ENCODE results near the gene PLCZ1. TPM values are rescaled to one million over a fixed set of nuclear protein-coding genes. Genes with fewer than 3 reads are reported as not detected.

The PLCZ1 gene
- total RNA-seq, 1 donor from 2014 or later = not detected

DNA sequence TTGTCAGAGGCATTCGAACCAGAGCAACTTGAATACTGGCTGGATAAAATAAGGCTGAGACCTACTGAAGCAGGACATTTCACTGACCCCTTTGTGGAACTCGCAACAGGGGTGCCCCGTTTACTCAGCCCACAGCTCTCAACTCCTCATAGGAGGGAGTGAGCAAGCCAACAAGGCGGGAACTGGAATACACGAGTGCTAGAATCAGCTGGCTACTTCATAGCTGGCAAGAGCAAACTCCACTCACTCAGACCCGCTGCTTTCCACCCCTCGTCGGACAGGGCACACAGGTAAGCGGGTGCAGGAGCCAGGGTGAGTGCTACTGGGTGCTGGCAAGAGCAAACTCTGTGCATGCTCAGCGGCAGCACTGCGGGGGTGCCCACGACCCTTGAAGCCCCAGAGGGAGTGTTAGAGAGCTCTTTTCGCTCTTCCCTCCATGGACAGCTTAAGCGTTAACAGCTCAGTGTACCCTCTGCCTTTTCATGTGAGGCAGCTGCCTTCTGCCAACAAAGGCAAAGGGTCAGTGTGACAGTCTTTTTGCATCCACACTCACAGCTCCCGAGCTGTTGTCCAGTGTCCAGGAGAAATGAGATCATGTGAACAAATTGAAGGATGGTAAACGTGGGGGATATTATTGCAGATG lies 15.8 kb upstream of the PLCZ1 start:
- H3K9me3 ChIP-seq = no peaks in the 10 kb centered on the region
- DNase-seq (ENCODE audit: low spot score in 2 of 2) = no peak
- H3K36me3 ChIP-seq = no peaks in the 10 kb centered on the region
- H3K4me1 ChIP-seq = no peaks in the 10 kb centered on the region
- H3K4me3 ChIP-seq = no peak overlapping the region
- TF ChIP-seq, protein P1, sequence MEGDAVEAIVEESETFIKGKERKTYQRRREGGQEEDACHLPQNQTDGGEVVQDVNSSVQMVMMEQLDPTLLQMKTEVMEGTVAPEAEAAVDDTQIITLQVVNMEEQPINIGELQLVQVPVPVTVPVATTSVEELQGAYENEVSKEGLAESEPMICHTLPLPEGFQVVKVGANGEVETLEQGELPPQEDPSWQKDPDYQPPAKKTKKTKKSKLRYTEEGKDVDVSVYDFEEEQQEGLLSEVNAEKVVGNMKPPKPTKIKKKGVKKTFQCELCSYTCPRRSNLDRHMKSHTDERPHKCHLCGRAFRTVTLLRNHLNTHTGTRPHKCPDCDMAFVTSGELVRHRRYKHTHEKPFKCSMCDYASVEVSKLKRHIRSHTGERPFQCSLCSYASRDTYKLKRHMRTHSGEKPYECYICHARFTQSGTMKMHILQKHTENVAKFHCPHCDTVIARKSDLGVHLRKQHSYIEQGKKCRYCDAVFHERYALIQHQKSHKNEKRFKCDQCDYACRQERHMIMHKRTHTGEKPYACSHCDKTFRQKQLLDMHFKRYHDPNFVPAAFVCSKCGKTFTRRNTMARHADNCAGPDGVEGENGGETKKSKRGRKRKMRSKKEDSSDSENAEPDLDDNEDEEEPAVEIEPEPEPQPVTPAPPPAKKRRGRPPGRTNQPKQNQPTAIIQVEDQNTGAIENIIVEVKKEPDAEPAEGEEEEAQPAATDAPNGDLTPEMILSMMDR (IDR thresholded peaks at IDR 0.05) = no peak
- intact Hi-C loops (cut with DNase I) = no loop called here
- H3K27ac ChIP-seq = no peak overlapping the region
- H3K27me3 ChIP-seq = no peaks in the 10 kb centered on the region

DNA sequence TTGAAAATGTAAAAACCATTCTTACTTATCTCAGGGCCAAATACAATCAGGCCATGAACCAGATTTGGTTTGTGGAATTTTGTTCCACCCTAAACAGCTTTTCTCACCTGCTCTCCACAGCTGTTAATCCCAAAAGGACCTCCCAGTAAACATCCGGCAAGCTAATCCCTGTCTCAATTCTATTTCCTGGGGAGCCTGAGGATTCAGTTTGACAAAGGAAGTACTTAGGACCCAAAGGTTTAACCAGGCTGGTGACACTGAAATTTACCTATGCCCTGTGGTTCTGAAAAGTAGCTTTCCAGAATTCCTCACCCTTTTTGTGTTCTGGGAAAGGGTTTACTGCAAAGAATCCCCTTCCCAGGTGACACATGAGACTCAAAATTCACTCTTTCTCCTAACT lies 15.1 kb upstream of the PLCZ1 start:
- Histone ChIP-seq H3K36me3 (no peaks in the 10 kb centered on the region), H3K4me3 (no peak overlapping the region), H3K27ac (no peak overlapping the region), H3K9me3 (no peaks in the 10 kb centered on the region), H3K27me3 (no peaks in the 10 kb centered on the region), H3K4me1 (no peaks in the 10 kb centered on the region)
- TF ChIP-seq, protein P1 (IDR thresholded peaks at IDR 0.05) = no peak
- intact Hi-C loops (cut with DNase I) = no loop called here
- no peak for DNase-seq (ENCODE audit: low spot score in 2 of 2)

DNA sequence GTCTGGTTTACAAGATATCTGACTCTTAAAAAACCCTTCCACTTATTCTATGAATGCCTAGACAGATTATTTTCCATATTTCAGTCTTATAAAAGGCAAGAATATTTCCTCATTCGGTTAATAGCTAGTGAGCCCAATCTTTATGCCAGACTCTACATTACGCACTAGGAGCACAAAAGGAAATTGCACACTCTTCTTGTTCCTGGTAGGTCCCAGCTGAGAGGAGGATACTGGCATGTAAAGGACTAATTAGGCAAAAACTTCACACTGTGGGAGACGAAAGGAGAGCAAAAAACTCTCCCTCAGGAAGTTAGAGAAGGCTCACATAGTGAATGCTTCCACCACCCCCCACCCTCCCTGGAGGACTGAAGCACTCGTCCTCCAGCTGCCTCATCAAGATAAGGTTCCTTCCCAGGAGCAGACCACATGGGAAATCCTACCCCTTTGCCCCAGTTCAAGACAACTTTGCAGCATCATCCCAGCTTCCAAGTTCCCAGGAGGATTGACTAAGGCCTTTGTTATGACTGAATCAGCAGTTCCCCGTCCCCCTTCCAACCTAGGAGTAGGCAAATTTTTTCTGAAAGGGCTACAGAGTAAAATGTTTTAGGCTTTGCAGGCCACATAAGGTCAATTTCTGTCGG lies 14.6 kb upstream of the PLCZ1 start:
- H3K4me1 ChIP-seq = no peaks in the 10 kb centered on the region
- DNase-seq (ENCODE audit: low spot score in 2 of 2) = no peak
- H3K27ac ChIP-seq = no peak overlapping the region
- intact Hi-C loops (cut with DNase I) = no loop called here
- no peaks in the 10 kb centered on the region for H3K27me3 ChIP-seq
- H3K36me3 ChIP-seq = no peaks in the 10 kb centered on the region
- H3K9me3 ChIP-seq = no peaks in the 10 kb centered on the region
- H3K4me3 ChIP-seq = no peak overlapping the region
- TF ChIP-seq, protein P1 (IDR thresholded peaks at IDR 0.05) = no peak

DNA sequence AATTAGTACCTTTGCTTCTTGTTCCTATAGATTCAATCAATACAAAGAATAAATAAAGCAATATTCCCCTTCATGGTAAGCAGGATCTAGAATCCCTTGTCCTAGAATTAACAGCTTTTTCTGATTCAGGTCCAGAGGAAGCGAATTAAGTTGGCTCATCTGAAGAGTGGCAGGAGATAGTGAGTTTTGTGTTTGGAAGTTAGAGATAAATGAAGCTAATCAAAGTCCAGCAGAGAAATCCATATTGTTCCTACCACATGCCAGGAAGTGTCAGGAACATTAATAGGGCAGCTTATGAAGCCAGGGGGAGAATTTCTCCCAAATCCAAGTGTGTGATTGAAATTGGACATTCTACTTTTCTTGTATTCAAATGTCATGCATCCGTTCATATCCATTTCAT lies 14.1 kb upstream of the PLCZ1 start:
- Histone ChIP-seq H3K36me3 (no peaks in the 10 kb centered on the region), H3K27me3 (no peaks in the 10 kb centered on the region), H3K27ac (no peak overlapping the region), H3K4me1 (no peaks in the 10 kb centered on the region), H3K4me3 (no peak overlapping the region), H3K9me3 (no peaks in the 10 kb centered on the region)
- DNase-seq (ENCODE audit: low spot score in 2 of 2) = no peak
- TF ChIP-seq, protein P1 (IDR thresholded peaks at IDR 0.05) = no peak
- intact Hi-C loops (cut with DNase I) = no loop called here

DNA sequence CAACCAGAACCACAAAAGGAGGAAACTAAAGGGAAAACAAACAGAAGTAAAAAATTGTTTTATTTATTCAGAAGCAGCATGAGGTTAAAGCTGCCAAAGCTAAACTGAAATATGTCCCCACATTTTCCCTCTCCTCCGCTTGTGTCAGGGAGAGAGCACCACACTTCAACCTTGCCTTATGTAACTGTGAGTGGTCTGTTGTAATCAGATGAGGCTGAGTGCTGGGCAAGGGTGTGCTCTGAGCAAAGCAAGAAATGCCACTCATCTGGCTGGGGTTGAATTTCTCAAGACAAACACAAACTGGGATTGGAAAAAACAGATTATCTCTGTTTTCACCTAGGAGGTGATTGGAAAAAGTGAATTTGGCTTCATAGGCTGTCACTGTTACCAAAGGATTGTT lies 12.3 kb upstream of the PLCZ1 start:
- H3K27ac ChIP-seq = no peak overlapping the region
- intact Hi-C loops (cut with DNase I) = no loop called here
- no peaks in the 10 kb centered on the region for H3K9me3 ChIP-seq
- no peaks in the 10 kb centered on the region for H3K27me3 ChIP-seq
- TF ChIP-seq, protein P1 (IDR thresholded peaks at IDR 0.05) = no peak
- H3K4me3 ChIP-seq = no peak overlapping the region
- no peak for DNase-seq (ENCODE audit: low spot score in 2 of 2)
- no peaks in the 10 kb centered on the region for H3K4me1 ChIP-seq
- no peaks in the 10 kb centered on the region for H3K36me3 ChIP-seq

Data from ascending aorta (tissue), 2 donors.